PC-3 (cell line): ENCODE measurements around the gene STYK1.

Experiments
- EZH2 ChIP-seq: fragments of 300-600 bp; sonication (generic); IDR thresholded peaks from one replicate; pipeline ENCODE4 v1.6.1; 2017; ENCODE audit warnings: antibody characterized with exemption, mild to moderate bottlenecking, low read length; ENCODE audit not compliant: unreplicated experiment
- TF ChIP-seq, protein P1 (sequence below): fragments of 300-600 bp; sonication (generic); conservative IDR thresholded peaks from 2 replicates; pipeline ENCODE4 v1.5.1; 2017; ENCODE audit warnings: antibody characterized with exemption, low read depth, mild to moderate bottlenecking, low read length

DNA sequence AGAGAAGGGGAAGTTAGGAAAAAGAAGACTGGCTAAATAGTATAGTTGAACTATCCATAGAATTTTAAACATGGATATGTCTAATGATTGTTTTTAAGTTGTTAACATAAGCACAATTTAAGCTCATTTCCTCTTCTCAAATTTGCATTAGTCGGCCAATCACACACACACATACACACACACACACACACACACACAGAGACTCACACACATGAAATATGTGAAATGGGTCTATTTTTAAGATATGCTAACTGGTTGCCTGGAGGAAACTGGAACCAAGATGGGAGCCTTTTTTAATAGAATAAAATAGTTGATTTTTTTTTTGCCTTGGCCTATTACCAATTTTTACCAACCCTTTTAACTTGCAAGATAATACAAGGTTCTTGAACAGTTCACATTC lies 24.0 kb upstream of the STYK1 start:
- TF ChIP-seq EZH2, result no peak
- TF ChIP-seq, protein P1, sequence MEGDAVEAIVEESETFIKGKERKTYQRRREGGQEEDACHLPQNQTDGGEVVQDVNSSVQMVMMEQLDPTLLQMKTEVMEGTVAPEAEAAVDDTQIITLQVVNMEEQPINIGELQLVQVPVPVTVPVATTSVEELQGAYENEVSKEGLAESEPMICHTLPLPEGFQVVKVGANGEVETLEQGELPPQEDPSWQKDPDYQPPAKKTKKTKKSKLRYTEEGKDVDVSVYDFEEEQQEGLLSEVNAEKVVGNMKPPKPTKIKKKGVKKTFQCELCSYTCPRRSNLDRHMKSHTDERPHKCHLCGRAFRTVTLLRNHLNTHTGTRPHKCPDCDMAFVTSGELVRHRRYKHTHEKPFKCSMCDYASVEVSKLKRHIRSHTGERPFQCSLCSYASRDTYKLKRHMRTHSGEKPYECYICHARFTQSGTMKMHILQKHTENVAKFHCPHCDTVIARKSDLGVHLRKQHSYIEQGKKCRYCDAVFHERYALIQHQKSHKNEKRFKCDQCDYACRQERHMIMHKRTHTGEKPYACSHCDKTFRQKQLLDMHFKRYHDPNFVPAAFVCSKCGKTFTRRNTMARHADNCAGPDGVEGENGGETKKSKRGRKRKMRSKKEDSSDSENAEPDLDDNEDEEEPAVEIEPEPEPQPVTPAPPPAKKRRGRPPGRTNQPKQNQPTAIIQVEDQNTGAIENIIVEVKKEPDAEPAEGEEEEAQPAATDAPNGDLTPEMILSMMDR, result no peak
